ENCODE results near the gene ZP2.

Gene ZP2

GRCh38 chr16:21233045-21233520, 21.7 kb upstream of the ZP2 start:
- no peak for DNase-seq (ENCODE audit: low spot score)
- Histone ChIP-seq H2BK15ac (ENCODE audit: low read length) (no peak overlapping the region), H3K18ac (ENCODE audit: low read length) (no peak overlapping the region), H2BK5ac (ENCODE audit: low read length) (no peak overlapping the region), H3K36me3 (replicated peaks in 1 of 2; ENCODE audit: control insufficient read depth in 2 of 2, insufficient read depth in 2 of 2, low read length in 2 of 2) (no peaks in the 10 kb centered on the region), H2AK5ac (ENCODE audit: low read depth, low read length) (no peak overlapping the region), H4K91ac (ENCODE audit: low read depth, low read length, poor library complexity) (no peak overlapping the region), H3K23ac (ENCODE audit: low read depth, low read length, poor library complexity) (no peak overlapping the region), H2AFZ (ENCODE audit: low read length) (no peak overlapping the region), H3K4me2 (ENCODE audit: insufficient read depth, low read length, poor library complexity, severe bottlenecking) (no peak overlapping the region), H2BK12ac (ENCODE audit: low read length) (no peak overlapping the region), H4K8ac (ENCODE audit: low read depth, low read length) (no peak overlapping the region), H3K14ac (ENCODE audit: low read length) (no peak overlapping the region), H3K4me1 (ENCODE audit: control insufficient read depth in 2 of 2, insufficient read depth in 1 of 2, low read depth in 1 of 2, low read length in 2 of 2) (peaks cover 0 to 5% of the 10 kb centered on the region in 2 donors), H3K9ac (ENCODE audit: low read depth, low read length, poor library complexity) (no peak overlapping the region), H2BK120ac (ENCODE audit: low read depth, low read length) (no peak overlapping the region), H3K27ac (replicated peaks; ENCODE audit: low read length) (no peak overlapping the region), H3K9me3 (replicated peaks in 1 of 2; ENCODE audit: control insufficient read depth in 2 of 2, insufficient read depth in 1 of 2, low read depth in 1 of 2, low read length in 2 of 2) (no peaks in the 10 kb centered on the region), H3K27me3 (ENCODE audit: control insufficient read depth in 3 of 3, insufficient read depth in 3 of 3, low read depth in 1 of 3, low read length in 3 of 3) (peaks cover 0 to 10% (median 0%) of the 10 kb centered on the region in 3 experiments), H3K4me3 (ENCODE audit: low read length in 2 of 2) (no peak overlapping the region), H3K4ac (ENCODE audit: low read length) (no peak overlapping the region), H3K79me1 (ENCODE audit: low read depth, low read length) (no peaks in the 10 kb centered on the region)
- no CpG with 5 or more reads among the region's 1 CpG for WGBS, 2 donors (ENCODE audit: extremely low coverage in 2 of 2, insufficient read length in 2 of 2, insufficient replicate concordance in 1 of 2)

- Histone ChIP-seq H3K23ac (ENCODE audit: low read depth, low read length, poor library complexity) (no peak overlapping the region), H3K36me3 (replicated peaks in 1 of 2; ENCODE audit: control insufficient read depth in 2 of 2, insufficient read depth in 2 of 2, low read length in 2 of 2) (no peaks in the 10 kb centered on the region), H2BK5ac (ENCODE audit: low read length) (no peak overlapping the region), H3K4ac (ENCODE audit: low read length) (no peak overlapping the region), H3K4me2 (ENCODE audit: insufficient read depth, low read length, poor library complexity, severe bottlenecking) (no peak overlapping the region), H3K14ac (ENCODE audit: low read length) (no peak overlapping the region), H4K91ac (ENCODE audit: low read depth, low read length, poor library complexity) (no peak overlapping the region), H3K27me3 (ENCODE audit: control insufficient read depth in 3 of 3, insufficient read depth in 3 of 3, low read depth in 1 of 3, low read length in 3 of 3) (peaks cover 0 to 12% (median 0%) of the 10 kb centered on the region in 3 experiments), H2AFZ (ENCODE audit: low read length) (no peak overlapping the region), H3K79me1 (ENCODE audit: low read depth, low read length) (no peaks in the 10 kb centered on the region), H4K8ac (ENCODE audit: low read depth, low read length) (no peak overlapping the region), H3K27ac (replicated peaks; ENCODE audit: low read length) (peak overlapping the region; percentile 80), H3K18ac (ENCODE audit: low read length) (peak overlapping the region; percentile 40), H2AK5ac (ENCODE audit: low read depth, low read length) (peak overlapping the region; percentile 3), H2BK120ac (ENCODE audit: low read depth, low read length) (no peak overlapping the region), H3K4me3 (ENCODE audit: low read length in 2 of 2) (no peak overlapping the region), H3K9me3 (replicated peaks in 1 of 2; ENCODE audit: control insufficient read depth in 2 of 2, insufficient read depth in 1 of 2, low read depth in 1 of 2, low read length in 2 of 2) (no peaks in the 10 kb centered on the region), H2BK15ac (ENCODE audit: low read length) (no peak overlapping the region), H2BK12ac (ENCODE audit: low read length) (no peak overlapping the region), H3K9ac (ENCODE audit: low read depth, low read length, poor library complexity) (no peak overlapping the region), H3K4me1 (ENCODE audit: control insufficient read depth in 2 of 2, insufficient read depth in 1 of 2, low read depth in 1 of 2, low read length in 2 of 2) (peaks cover 0 to 6% of the 10 kb centered on the region in 2 donors)
- no peak for DNase-seq (ENCODE audit: low spot score)
- no CpG with 5 or more reads among the region's 2 CpGs for WGBS, 2 donors (ENCODE audit: extremely low coverage in 2 of 2, insufficient read length in 2 of 2, insufficient replicate concordance in 1 of 2)
Measured at GRCh38 chr16:21228361-21228872, 17.0 kb upstream of the ZP2 start.

GRCh38 chr16:21227866-21228265, 16.5 kb upstream of the ZP2 start:
- H2BK5ac ChIP-seq (ENCODE audit: low read length) = no peak overlapping the region
- H3K36me3 ChIP-seq (replicated peaks in 1 of 2; ENCODE audit: control insufficient read depth in 2 of 2, insufficient read depth in 2 of 2, low read length in 2 of 2) = no peaks in the 10 kb centered on the region
- H2BK120ac ChIP-seq (ENCODE audit: low read depth, low read length) = no peak overlapping the region
- H2AK5ac ChIP-seq (ENCODE audit: low read depth, low read length) = no peak overlapping the region
- H4K91ac ChIP-seq (ENCODE audit: low read depth, low read length, poor library complexity) = no peak overlapping the region
- no peak overlapping the region for H3K9ac ChIP-seq (ENCODE audit: low read depth, low read length, poor library complexity)
- H3K4ac ChIP-seq (ENCODE audit: low read length) = no peak overlapping the region
- H2AFZ ChIP-seq (ENCODE audit: low read length) = no peak overlapping the region
- H4K8ac ChIP-seq (ENCODE audit: low read depth, low read length) = no peak overlapping the region
- peak overlapping the region; percentile 80 for H3K27ac ChIP-seq (replicated peaks; ENCODE audit: low read length)
- no peak overlapping the region for H2BK12ac ChIP-seq (ENCODE audit: low read length)
- H3K18ac ChIP-seq (ENCODE audit: low read length) = no peak overlapping the region
- no peak overlapping the region for H3K4me3 ChIP-seq (ENCODE audit: low read length in 2 of 2)
- H3K4me2 ChIP-seq (ENCODE audit: insufficient read depth, low read length, poor library complexity, severe bottlenecking) = no peak overlapping the region
- H3K23ac ChIP-seq (ENCODE audit: low read depth, low read length, poor library complexity) = no peak overlapping the region
- peaks cover 0 to 8% of the 10 kb centered on the region in 2 donors for H3K4me1 ChIP-seq (ENCODE audit: control insufficient read depth in 2 of 2, insufficient read depth in 1 of 2, low read depth in 1 of 2, low read length in 2 of 2)
- H3K79me1 ChIP-seq (ENCODE audit: low read depth, low read length) = no peaks in the 10 kb centered on the region
- H2BK15ac ChIP-seq (ENCODE audit: low read length) = no peak overlapping the region
- H3K9me3 ChIP-seq (replicated peaks in 1 of 2; ENCODE audit: control insufficient read depth in 2 of 2, insufficient read depth in 1 of 2, low read depth in 1 of 2, low read length in 2 of 2) = no peaks in the 10 kb centered on the region
- H3K27me3 ChIP-seq (ENCODE audit: control insufficient read depth in 3 of 3, insufficient read depth in 3 of 3, low read depth in 1 of 3, low read length in 3 of 3) = peaks cover 0 to 15% (median 0%) of the 10 kb centered on the region in 3 experiments
- no peak overlapping the region for H3K14ac ChIP-seq (ENCODE audit: low read length)
- DNase-seq (ENCODE audit: low spot score) = peak; percentile 40

- H3K18ac ChIP-seq (ENCODE audit: low read length) = no peak overlapping the region
- peaks cover 0 to 19% (median 0%) of the 10 kb centered on the region in 3 experiments for H3K27me3 ChIP-seq (ENCODE audit: control insufficient read depth in 3 of 3, insufficient read depth in 3 of 3, low read depth in 1 of 3, low read length in 3 of 3)
- no peak overlapping the region for H3K27ac ChIP-seq (replicated peaks; ENCODE audit: low read length)
Measured at GRCh38 chr16:21226749-21227148, 15.4 kb upstream of the ZP2 start.

More at GRCh38 chr16:21226749-21227148, 15.4 kb upstream of the ZP2 start:
- no peak overlapping the region for H3K9ac ChIP-seq (ENCODE audit: low read depth, low read length, poor library complexity)
- H3K36me3 ChIP-seq (replicated peaks in 1 of 2; ENCODE audit: control insufficient read depth in 2 of 2, insufficient read depth in 2 of 2, low read length in 2 of 2) = no peaks in the 10 kb centered on the region
- peaks cover 0 to 11% of the 10 kb centered on the region in 2 donors for H3K4me1 ChIP-seq (ENCODE audit: control insufficient read depth in 2 of 2, insufficient read depth in 1 of 2, low read depth in 1 of 2, low read length in 2 of 2)
- H2BK15ac ChIP-seq (ENCODE audit: low read length) = no peak overlapping the region
- H2AFZ ChIP-seq (ENCODE audit: low read length) = no peak overlapping the region
- no peak overlapping the region for H3K4me2 ChIP-seq (ENCODE audit: insufficient read depth, low read length, poor library complexity, severe bottlenecking)
- no peak overlapping the region for H4K8ac ChIP-seq (ENCODE audit: low read depth, low read length)
- DNase-seq (ENCODE audit: low spot score) = no peak
- no peaks in the 10 kb centered on the region for H3K79me1 ChIP-seq (ENCODE audit: low read depth, low read length)
- H3K4me3 ChIP-seq (ENCODE audit: low read length in 2 of 2) = no peak overlapping the region
- no peak overlapping the region for H3K4ac ChIP-seq (ENCODE audit: low read length)
- no peak overlapping the region for H2BK12ac ChIP-seq (ENCODE audit: low read length)
- no peak overlapping the region for H3K14ac ChIP-seq (ENCODE audit: low read length)
- H3K9me3 ChIP-seq (replicated peaks in 1 of 2; ENCODE audit: control insufficient read depth in 2 of 2, insufficient read depth in 1 of 2, low read depth in 1 of 2, low read length in 2 of 2) = no peaks in the 10 kb centered on the region
- H3K23ac ChIP-seq (ENCODE audit: low read depth, low read length, poor library complexity) = no peak overlapping the region
- no peak overlapping the region for H4K91ac ChIP-seq (ENCODE audit: low read depth, low read length, poor library complexity)
- H2BK120ac ChIP-seq (ENCODE audit: low read depth, low read length) = no peak overlapping the region
- no peak overlapping the region for H2BK5ac ChIP-seq (ENCODE audit: low read length)
- H2AK5ac ChIP-seq (ENCODE audit: low read depth, low read length) = no peak overlapping the region

All from neuronal stem cell (in vitro differentiated cells).